ENCODE measurements around the gene URI1.

GRCh38 chr19:29976151-29976943 is 34.3 kb downstream of the URI1 start:
- no peak for TF ChIP-seq POLR2A (IDR thresholded peaks at IDR 0.05; ENCODE audit: extremely low read depth, insufficient read length)
- no peak for TF ChIP-seq CTCF (IDR thresholded peaks at IDR 0.05; ENCODE audit: low read depth, low read length)
